Psoas muscle (tissue), 8 donors: ENCODE data around the gene NAT16. TPM values are rescaled to one million over a fixed set of nuclear protein-coding genes. Genes with fewer than 3 reads are reported as not detected.

Experiments used
- ATAC-seq, 4 donors: fragments of 200-7000 bp; cut with Tn5 transposase; one replicate each; pipeline ENCODE4 v1.9.1; 2020; ENCODE audit warnings: moderate library complexity in 3 of 4, mild to moderate bottlenecking in 2 of 4
- DNase-seq, 2 donors: peaks; one replicate each; pipeline ENCODE4 v3.0.0-alpha.2; 2020
- H3K27ac ChIP-seq: fragments of 200-600 bp; one replicate; pipeline ENCODE4 v1.8.0; 2022
- H3K27me3 ChIP-seq, 3 donors: fragments of 200-600 bp in 1 of 3; one replicate each; pipeline versions ENCODE4 v1.6.1 to v1.8.0; 2013 to 2022; ENCODE audit warnings: low read length in 2 of 3, mild to moderate bottlenecking in 2 of 3, moderate library complexity in 1 of 3; ENCODE audit not compliant: insufficient read depth in 3 of 3
- H3K36me3 ChIP-seq, 2 donors: fragments of 200-600 bp in 1 of 2; one replicate each; pipeline versions ENCODE4 v1.6.1 to v1.8.0; 2013 to 2022; ENCODE audit warnings: low read depth in 1 of 2, mild to moderate bottlenecking in 1 of 2, moderate library complexity in 1 of 2; ENCODE audit not compliant: insufficient read depth in 1 of 2
- H3K4me1 ChIP-seq: fragments of 200-600 bp; one replicate; pipeline ENCODE4 v1.8.0; 2022
- H3K4me3 ChIP-seq: fragments of 200-600 bp; one replicate; pipeline ENCODE4 v1.8.0; 2022; ENCODE audit warnings: mild to moderate bottlenecking
- H3K9me3 ChIP-seq: fragments of 200-600 bp; one replicate; pipeline ENCODE4 v1.8.0; 2022
- CTCF ChIP-seq: fragments of 200-600 bp; IDR thresholded peaks from one replicate; pipeline ENCODE4 v1.8.0; 2022; ENCODE audit warnings: antibody characterized with exemption
- WGBS, 3 donors: extraction: QIAGEN DNeasy Blood & Tissue Kit; methylation state at CpG; one replicate each; pipeline versions ENCODE4 v1.1.6 to v1.1.7; 2013; 5-methylcytosine and 5-hydroxymethylcytosine counted together
- intact Hi-C, 2 donors: fragments of 100-400 bp; cut with DNase I; formaldehyde crosslinking; loops; one replicate each; pipeline versions ENCODE4 v1.11.0 to v1.14.2; 2022
- polyA plus RNA-seq, 3 donors: library from polyadenylated mRNA; stranded (reverse); fragments of 200-250 nt; gene quantifications; one replicate each; pipeline ENCODE4 v1.2.3, GENCODE V29; 2013
- total RNA-seq, 4 donors: library from RNA; stranded (reverse); fragmentation: NEBNext Ultra II Directional in 2 of 4; extraction: Animal tissue kit (Norgen Biotek cat#: 25700) in 2 of 4; gene quantifications; one replicate each; pipeline versions ENCODE4 v1.2.1 to v1.2.4, GENCODE V29; 2021 to 2023
- donor health status: healthy with polysubstance abuse.
- donor health status: DM: no; HTN: no; CAD: no; lungs with moderate emphysema.
- donor health status: Bipolar disorder and iron deficiency.
- donor health status: healthy.
- donor health status: DM: yes; HTN: yes; CAD: no.
- donor health status: DM: no; HTN: no; CAD: no.
- donor health status: DM: no; HTN: no; CAD: no.
- donor health status: DM: yes; HTN: yes; CAD: no.

NAT16 gene
- total and polyA plus RNA-seq, 7 donors, result 0.01 TPM; not detected in 6

GRCh38 chr7:101129603-101130117, 50.4 kb downstream of the NAT16 start:
- no peaks in the 10 kb centered on the region for H3K4me1 ChIP-seq
- H3K27me3 ChIP-seq, result peaks cover 0 to 34% (median 5%) of the 10 kb centered on the region in 3 donors
- H3K9me3 ChIP-seq, result no peaks in the 10 kb centered on the region
- no peak overlapping the region for H3K4me3 ChIP-seq
- DNase-seq (no peak), ATAC-seq (no peak)
- peaks cover 0 to 4% of the 10 kb centered on the region in 2 donors for H3K36me3 ChIP-seq
- TF ChIP-seq CTCF, result no peak
- intact Hi-C loops, result no loop called here
- no peak overlapping the region for H3K27ac ChIP-seq
- WGBS, 3 donors, result 85 to 97% (median 93%) methylated on average over 3 of the region's 3 CpGs

GRCh38 chr7:101128040-101128834, 51.9 kb downstream of the NAT16 start:
- Histone ChIP-seq H3K27me3 (peaks cover 0 to 47% (median 5%) of the 10 kb centered on the region in 3 donors), H3K9me3 (no peaks in the 10 kb centered on the region), H3K4me1 (no peaks in the 10 kb centered on the region), H3K27ac (no peak overlapping the region), H3K4me3 (peak overlapping the region; percentile 52), H3K36me3 (peaks cover 0 to 4% of the 10 kb centered on the region in 2 donors)
- no peak for ATAC-seq
- no peak for DNase-seq
- intact Hi-C loops, result no loop called here
- 68 to 79% (median 69%) methylated on average over 14 of the region's 14 CpGs for WGBS, 3 donors
- no peak for TF ChIP-seq CTCF

GRCh38 chr7:101127460-101128039, 52.5 kb downstream of the NAT16 start:
- TF ChIP-seq CTCF, result no peak
- ATAC-seq, result no peak
- peak overlapping the region; percentile 52 for H3K4me3 ChIP-seq
- 65 to 68% (median 67%) methylated on average over 3 of the region's 3 CpGs for whole genome bisulfite sequencing, 3 donors
- DNase-seq, result no peak
- peaks cover 2% of the 10 kb centered on the region for H3K4me1 ChIP-seq
- intact Hi-C loops, result no loop called here
- H3K36me3 ChIP-seq, result peaks cover 0 to 4% of the 10 kb centered on the region in 2 donors
- H3K27me3 ChIP-seq, result peaks cover 0 to 54% (median 5%) of the 10 kb centered on the region in 3 donors
- peak overlapping the region; percentile 60 for H3K27ac ChIP-seq
- H3K9me3 ChIP-seq, result no peaks in the 10 kb centered on the region

GRCh38 chr7:101126651-101127459, 53.2 kb downstream of the NAT16 start, which contains the start of gene SERPINE1:
Gene SERPINE1, plus strand, starts transcription at chr7:101127104. Its CDS starts 1,290 bp downstream, at chr7:101128394.
- TF ChIP-seq CTCF, result no peak
- peaks cover 0 to 4% of the 10 kb centered on the region in 2 donors for H3K36me3 ChIP-seq
- DNase-seq (peak; percentile 91 to 94), ATAC-seq (peak; percentile 69 to 83 (median 80))
- peaks cover 8% of the 10 kb centered on the region for H3K4me1 ChIP-seq
- H3K27ac ChIP-seq, result peak within 1 kb of the TSS; percentile 60
- peaks cover 0 to 60% (median 5%) of the 10 kb centered on the region in 3 donors for H3K27me3 ChIP-seq
- no peaks in the 10 kb centered on the region for H3K9me3 ChIP-seq
- H3K4me3 ChIP-seq, result peak within 1 kb of the TSS; percentile 52
- intact Hi-C loops, result no loop called here
- 3 to 5% (median 5%) methylated on average over 22 of the region's 22 CpGs for WGBS, 3 donors
